HepG2 (cell line): Measurements from ENCODE around the gene KCNH1. TPM values are rescaled to one million over a fixed set of nuclear protein-coding genes. Genes with fewer than 3 reads are reported as not detected.

ENCODE experiments used
- ATAC-seq: fragments of 200-7000 bp; cut with Tn5 transposase; 3 replicates; pipeline ENCODE4 v1.9.1; 2020; ENCODE audit warnings: mild to moderate bottlenecking, moderate library complexity
- BruUV-seq: library from RNA; stranded (reverse); fragments of 400-500 nt; replicated peaks from 2 replicates; lab custom pipeline; 2021; lab: Mats Ljungman, UMichigan
- CTCF ChIA-PET: fragments of 300-600 bp; formaldehyde crosslinking; extraction: SDS; loops from one replicate; lab custom pipeline; 2021; ENCODE audit warnings: low total read pairs, inconsistent platforms, low intra/inter-chr PET ratio; lab: Yijun Ruan, JAX
- POLR2A ChIA-PET: fragments of 350-600 bp; sonication (Branson Sonifier 250); formaldehyde crosslinking; loops from one replicate; lab custom pipeline; 2020; ENCODE audit warnings: antibody characterized with exemption, inconsistent platforms; lab: Yijun Ruan, JAX
- DNase-seq: peaks from one replicate; pipeline ENCODE4 v3.0.0-alpha.2; 2015; ENCODE audit warnings: low spot score
- FAIRE-seq: peaks from 3 replicates; lab custom pipeline; 2011; peaks lifted over from hg19 to GRCh38; lab: Jason Lieb, UNC
- H2AFZ ChIP-seq: one replicate; pipeline ENCODE4 v1.6.1; 2011; ENCODE audit warnings: low read length, inconsistent platforms
- H3K27ac ChIP-seq: fragments of 300-600 bp; 3 replicates; pipeline ENCODE4 v1.8.0; 2011; ENCODE audit warnings: mixed run types, mild to moderate bottlenecking, mixed read lengths, low read length, inconsistent platforms; ENCODE audit not compliant: insufficient read depth; ENCODE audit errors: extremely low read length
- H3K27me3 ChIP-seq, 2 experiments: fragments of 200-600 bp in 1 of 2; 2 replicates in 1 of 2; 3 replicates in 1 of 2; pipeline versions ENCODE4 v1.6.0 to v1.8.0; 2011; ENCODE audit warnings: low read length in 2 of 2, mild to moderate bottlenecking in 2 of 2, moderate library complexity in 2 of 2, inconsistent platforms in 1 of 2; ENCODE audit not compliant: insufficient read depth in 2 of 2, control insufficient read depth in 1 of 2
- H3K36me3 ChIP-seq, 2 experiments: fragments of 200-600 bp in 1 of 2; replicated peaks in 1 of 2; 2 replicates in 1 of 2; 3 replicates in 1 of 2; pipeline versions ENCODE4 v1.5.1 to v1.8.0; 2011; ENCODE audit warnings: low read length in 2 of 2, inconsistent platforms in 1 of 2; ENCODE audit not compliant: insufficient read depth in 2 of 2, control insufficient read depth in 1 of 2
- H3K4me1 ChIP-seq: 2 replicates; pipeline ENCODE4 v1.5.1; 2012; ENCODE audit warnings: low read length, inconsistent platforms; ENCODE audit not compliant: insufficient read depth
- H3K4me2 ChIP-seq: 2 replicates; pipeline ENCODE4 v1.6.0; 2011; ENCODE audit warnings: low read depth, low read length, inconsistent platforms
- H3K4me3 ChIP-seq, 3 experiments: fragments of 200-600 bp in 1 of 3; sonication (generic), shearing (Covaris generic) in 1 of 3; replicated peaks in 1 of 3; 2 replicates each; pipeline ENCODE4 v1.5.1; 2011 to 2016; ENCODE audit warnings: low read length in 3 of 3, inconsistent platforms in 2 of 3, low read depth in 2 of 3, mild to moderate bottlenecking in 2 of 3, control low read depth in 1 of 3, mixed read lengths in 1 of 3; ENCODE audit not compliant: insufficient read depth in 1 of 3
- H3K79me2 ChIP-seq: one replicate; pipeline ENCODE4 v1.6.1; 2011; ENCODE audit warnings: low read length, inconsistent platforms; ENCODE audit not compliant: insufficient read depth
- H3K9ac ChIP-seq: 2 replicates; pipeline ENCODE4 v1.6.0; 2011; ENCODE audit warnings: mild to moderate bottlenecking, low read depth, low read length, inconsistent platforms; ENCODE audit not compliant: insufficient read depth
- H3K9me3 ChIP-seq: 2 replicates; pipeline ENCODE4 v1.5.1; 2012; ENCODE audit warnings: mild to moderate bottlenecking, low read length
- H4K20me1 ChIP-seq: 2 replicates; pipeline ENCODE4 v1.6.0; 2011; ENCODE audit warnings: inconsistent platforms, mild to moderate bottlenecking, low read length, moderate library complexity; ENCODE audit not compliant: insufficient read depth
- JUN ChIP-seq: sonication (generic); formaldehyde crosslinking; IDR thresholded peaks from 2 replicates; pipeline ENCODE4 v1.4.0; 2020; ENCODE audit warnings: mild to moderate bottlenecking, missing genetic modification reagents
- MAFG ChIP-seq: sonication (generic); formaldehyde crosslinking; IDR thresholded peaks from 2 replicates; pipeline ENCODE4 v1.5.1; 2020; ENCODE audit warnings: mild to moderate bottlenecking, missing genetic modification reagents
- SAP130 ChIP-seq: IDR thresholded peaks from 2 replicates; pipeline ENCODE4 v1.6.1; 2016; ENCODE audit warnings: low read depth
- SMARCE1 ChIP-seq: fragments of 450-650 bp; IDR thresholded peaks from 2 replicates; pipeline ENCODE4 v1.6.1; 2017; ENCODE audit warnings: borderline replicate concordance
- SMYD3 ChIP-seq: sonication (generic); formaldehyde crosslinking; IDR thresholded peaks from 2 replicates; pipeline ENCODE4 v1.8.1; 2023; ENCODE audit warnings: mild to moderate bottlenecking, missing genetic modification reagents
- SSRP1 ChIP-seq: IDR thresholded peaks from 2 replicates; pipeline ENCODE4 v1.6.1; 2016; ENCODE audit warnings: control low read depth
- ZNF160 ChIP-seq: sonication (generic); formaldehyde crosslinking; IDR thresholded peaks from 2 replicates; pipeline ENCODE4 v1.8.0; 2022; ENCODE audit warnings: mild to moderate bottlenecking, inconsistent platforms, missing genetic modification reagents
- ZNF431 ChIP-seq: sonication (generic); formaldehyde crosslinking; IDR thresholded peaks from 2 replicates; pipeline ENCODE4 v1.9.0; 2022; ENCODE audit warnings: missing genetic modification reagents, low read depth, mild to moderate bottlenecking, borderline replicate concordance
- ZNF558 ChIP-seq: sonication (generic); formaldehyde crosslinking; IDR thresholded peaks from 2 replicates; pipeline ENCODE4 v1.9.0; 2022; ENCODE audit warnings: mild to moderate bottlenecking, missing genetic modification reagents, borderline replicate concordance
- ZNF564 ChIP-seq: sonication (generic); formaldehyde crosslinking; IDR thresholded peaks from 2 replicates; pipeline ENCODE4 v1.8.1; 2023; ENCODE audit warnings: mild to moderate bottlenecking, missing genetic modification reagents
- WGBS: methylation state at CpG from one replicate; pipeline ENCODE4 v1.1.6; 2017; ENCODE audit warnings: low lambda C conversion rate; 5-methylcytosine and 5-hydroxymethylcytosine counted together
- in situ Hi-C: cut with HindIII; loops from 2 replicates; pipeline ENCODE4 v1.10.0; 2017; ENCODE audit warnings: low pct_unique_long_range_greater_than_20kb; ENCODE audit not compliant: extremely low pct_ligation_motif_present
- intact Hi-C: fragments of 100-400 bp; cut with micrococcal nuclease; formaldehyde crosslinking; loops from one replicate; pipeline ENCODE4 v1.10.0; 2022; ENCODE audit not compliant: unreplicated experiment
- polyA plus RNA-seq, 8 experiments: library from polyadenylated mRNA; depleted of rRNA in 3 of 8; stranded (reverse) in 7 of 8; unstranded in 1 of 8; fragments of >200 nt; fragmentation: Illumina TruSeq in 4 of 8; extraction: Trizol in 4 of 8; gene quantifications; 2 replicates each; pipeline versions ENCODE4 v1.2.1 to v1.2.3, GENCODE V29; 2011 to 2016; ENCODE audit warnings: low read depth in 4 of 8, missing spikeins in 1 of 8, mixed read lengths in 1 of 8; ENCODE audit not compliant: insufficient read depth in 1 of 8
- total RNA-seq, 5 experiments: library from RNA; depleted of rRNA; stranded (reverse); fragments of >200 nt; fragmentation: Illumina TruSeq; extraction: Trizol; gene quantifications; 2 replicates each; pipeline ENCODE4 v1.2.3, GENCODE V29; 2016; ENCODE audit warnings: low read depth in 1 of 5
- TF ChIP-seq, protein P1 (sequence below): sonication (generic); formaldehyde crosslinking; IDR thresholded peaks from 2 replicates; pipeline ENCODE4 v1.5.0; 2020; ENCODE audit warnings: mild to moderate bottlenecking, missing genetic modification reagents
- TF ChIP-seq, protein P2 (sequence below): sonication (generic); formaldehyde crosslinking; IDR thresholded peaks from 2 replicates; pipeline ENCODE4 v1.8.1; 2023; ENCODE audit warnings: missing genetic modification reagents, mild to moderate bottlenecking, borderline replicate concordance
- TF ChIP-seq, protein P3 (sequence below): sonication (generic); formaldehyde crosslinking; conservative IDR thresholded peaks from 2 replicates; pipeline ENCODE4 v1.4.0; 2020; ENCODE audit warnings: missing genetic modification reagents
- TF ChIP-seq, protein P4 (sequence below): sonication (generic); formaldehyde crosslinking; IDR thresholded peaks from 2 replicates; pipeline ENCODE4 v1.4.0; 2020; ENCODE audit warnings: missing genetic modification reagents, borderline replicate concordance

KCNH1 gene
- total and polyA plus RNA-seq, 2 of the 13 experiments (the other 11 are each of a cell fraction or from before 2014, with no cell fraction given): not detected

DNA sequence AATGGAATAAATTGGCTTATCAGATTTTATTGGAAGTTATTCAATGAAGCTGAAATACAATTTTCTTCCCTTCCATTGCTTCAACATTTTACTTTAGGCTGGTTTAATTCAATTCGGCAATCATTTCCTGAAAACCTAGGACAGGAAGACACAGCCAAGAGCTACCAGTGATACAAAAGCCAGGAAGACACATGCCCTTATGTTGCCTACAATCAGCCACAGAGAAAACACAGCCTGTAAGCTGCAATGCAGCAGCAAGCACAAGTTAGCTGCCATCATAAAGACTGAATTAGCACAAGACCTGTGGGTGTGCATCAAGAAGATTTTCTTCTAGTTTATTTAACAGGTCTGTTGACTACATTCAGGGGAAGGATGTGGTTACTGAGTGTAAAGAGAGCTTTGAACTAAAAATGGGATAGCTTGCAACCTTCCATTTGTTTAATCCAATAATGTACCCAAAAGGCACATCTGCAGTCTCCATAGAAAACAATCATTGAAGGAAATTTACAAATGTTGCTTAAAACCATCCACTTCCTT, 193.8 kb downstream of the KCNH1 start:
- H3K79me2 ChIP-seq: no peaks in the 10 kb centered on the region
- no peaks in the 10 kb centered on the region for H3K36me3 ChIP-seq
- intact Hi-C loops: no loop called here
- FAIRE-seq (no peak), ATAC-seq (no peak), DNase-seq (no peak)
- no peak overlapping the region for H3K4me3 ChIP-seq
- H3K4me1 ChIP-seq: no peaks in the 10 kb centered on the region
- no peaks in the 10 kb centered on the region for H3K9me3 ChIP-seq
- no peak overlapping the region for H3K27ac ChIP-seq
- ChIA-PET POLR2A (no interaction called here), CTCF (no interaction called here)
- no peaks in the 10 kb centered on the region for H3K27me3 ChIP-seq
- in situ Hi-C loops: no loop called here
- H3K4me2 ChIP-seq: no peak overlapping the region
- TF ChIP-seq, protein P1, sequence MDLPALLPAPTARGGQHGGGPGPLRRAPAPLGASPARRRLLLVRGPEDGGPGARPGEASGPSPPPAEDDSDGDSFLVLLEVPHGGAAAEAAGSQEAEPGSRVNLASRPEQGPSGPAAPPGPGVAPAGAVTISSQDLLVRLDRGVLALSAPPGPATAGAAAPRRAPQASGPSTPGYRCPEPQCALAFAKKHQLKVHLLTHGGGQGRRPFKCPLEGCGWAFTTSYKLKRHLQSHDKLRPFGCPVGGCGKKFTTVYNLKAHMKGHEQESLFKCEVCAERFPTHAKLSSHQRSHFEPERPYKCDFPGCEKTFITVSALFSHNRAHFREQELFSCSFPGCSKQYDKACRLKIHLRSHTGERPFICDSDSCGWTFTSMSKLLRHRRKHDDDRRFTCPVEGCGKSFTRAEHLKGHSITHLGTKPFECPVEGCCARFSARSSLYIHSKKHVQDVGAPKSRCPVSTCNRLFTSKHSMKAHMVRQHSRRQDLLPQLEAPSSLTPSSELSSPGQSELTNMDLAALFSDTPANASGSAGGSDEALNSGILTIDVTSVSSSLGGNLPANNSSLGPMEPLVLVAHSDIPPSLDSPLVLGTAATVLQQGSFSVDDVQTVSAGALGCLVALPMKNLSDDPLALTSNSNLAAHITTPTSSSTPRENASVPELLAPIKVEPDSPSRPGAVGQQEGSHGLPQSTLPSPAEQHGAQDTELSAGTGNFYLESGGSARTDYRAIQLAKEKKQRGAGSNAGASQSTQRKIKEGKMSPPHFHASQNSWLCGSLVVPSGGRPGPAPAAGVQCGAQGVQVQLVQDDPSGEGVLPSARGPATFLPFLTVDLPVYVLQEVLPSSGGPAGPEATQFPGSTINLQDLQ (CRISPR knock-in tag): no peak
- no peak for TF ChIP-seq ZNF160 (CRISPR knock-in tag)
- no peak for TF ChIP-seq ZNF558 (CRISPR knock-in tag)
- TF ChIP-seq, protein P2, sequence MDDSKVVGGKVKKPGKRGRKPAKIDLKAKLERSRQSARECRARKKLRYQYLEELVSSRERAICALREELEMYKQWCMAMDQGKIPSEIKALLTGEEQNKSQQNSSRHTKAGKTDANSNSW: no peak
- TF ChIP-seq ZNF431: no peak
- TF ChIP-seq SMARCE1: no peak
- TF ChIP-seq ZNF564 (CRISPR knock-in tag): no peak
- TF ChIP-seq, protein P3, sequence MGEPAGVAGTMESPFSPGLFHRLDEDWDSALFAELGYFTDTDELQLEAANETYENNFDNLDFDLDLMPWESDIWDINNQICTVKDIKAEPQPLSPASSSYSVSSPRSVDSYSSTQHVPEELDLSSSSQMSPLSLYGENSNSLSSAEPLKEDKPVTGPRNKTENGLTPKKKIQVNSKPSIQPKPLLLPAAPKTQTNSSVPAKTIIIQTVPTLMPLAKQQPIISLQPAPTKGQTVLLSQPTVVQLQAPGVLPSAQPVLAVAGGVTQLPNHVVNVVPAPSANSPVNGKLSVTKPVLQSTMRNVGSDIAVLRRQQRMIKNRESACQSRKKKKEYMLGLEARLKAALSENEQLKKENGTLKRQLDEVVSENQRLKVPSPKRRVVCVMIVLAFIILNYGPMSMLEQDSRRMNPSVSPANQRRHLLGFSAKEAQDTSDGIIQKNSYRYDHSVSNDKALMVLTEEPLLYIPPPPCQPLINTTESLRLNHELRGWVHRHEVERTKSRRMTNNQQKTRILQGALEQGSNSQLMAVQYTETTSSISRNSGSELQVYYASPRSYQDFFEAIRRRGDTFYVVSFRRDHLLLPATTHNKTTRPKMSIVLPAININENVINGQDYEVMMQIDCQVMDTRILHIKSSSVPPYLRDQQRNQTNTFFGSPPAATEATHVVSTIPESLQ (CRISPR knock-in tag): no peak
- no peak for TF ChIP-seq SSRP1 (CRISPR knock-in tag)
- no peak for TF ChIP-seq JUN (CRISPR knock-in tag)
- TF ChIP-seq, protein P4, sequence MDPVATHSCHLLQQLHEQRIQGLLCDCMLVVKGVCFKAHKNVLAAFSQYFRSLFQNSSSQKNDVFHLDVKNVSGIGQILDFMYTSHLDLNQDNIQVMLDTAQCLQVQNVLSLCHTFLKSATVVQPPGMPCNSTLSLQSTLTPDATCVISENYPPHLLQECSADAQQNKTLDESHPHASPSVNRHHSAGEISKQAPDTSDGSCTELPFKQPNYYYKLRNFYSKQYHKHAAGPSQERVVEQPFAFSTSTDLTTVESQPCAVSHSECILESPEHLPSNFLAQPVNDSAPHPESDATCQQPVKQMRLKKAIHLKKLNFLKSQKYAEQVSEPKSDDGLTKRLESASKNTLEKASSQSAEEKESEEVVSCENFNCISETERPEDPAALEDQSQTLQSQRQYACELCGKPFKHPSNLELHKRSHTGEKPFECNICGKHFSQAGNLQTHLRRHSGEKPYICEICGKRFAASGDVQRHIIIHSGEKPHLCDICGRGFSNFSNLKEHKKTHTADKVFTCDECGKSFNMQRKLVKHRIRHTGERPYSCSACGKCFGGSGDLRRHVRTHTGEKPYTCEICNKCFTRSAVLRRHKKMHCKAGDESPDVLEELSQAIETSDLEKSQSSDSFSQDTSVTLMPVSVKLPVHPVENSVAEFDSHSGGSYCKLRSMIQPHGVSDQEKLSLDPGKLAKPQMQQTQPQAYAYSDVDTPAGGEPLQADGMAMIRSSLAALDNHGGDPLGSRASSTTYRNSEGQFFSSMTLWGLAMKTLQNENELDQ (CRISPR knock-in tag): no peak
- TF ChIP-seq SMYD3 (CRISPR knock-in tag): no peak
- TF ChIP-seq SAP130: no peak
- TF ChIP-seq MAFG (CRISPR knock-in tag): no peak
- H4K20me1 ChIP-seq: no peaks in the 10 kb centered on the region
- no peak overlapping the region for H2AFZ ChIP-seq
- no peak overlapping the region for H3K9ac ChIP-seq
- 4% methylated on average over 1 of the region's 1 CpG for WGBS
- BruUV-seq: no TSS peak
